Liver (tissue), 9 donors: Measurements from ENCODE around the gene ANO4. TPM values are rescaled to one million over a fixed set of nuclear protein-coding genes. Genes with fewer than 3 reads are reported as not detected.
A peak's percentile ranks its signal among the peaks of the same experiment; 100 is the strongest.

Source experiments
- DNase-seq: peaks from one replicate; pipeline ENCODE4 v3.0.0-alpha.2; 2017; ENCODE audit warnings: low spot score
- H3K27ac ChIP-seq, 2 donors: one replicate each; pipeline ENCODE4 v1.7.0; 2013; ENCODE audit warnings: inconsistent platforms in 2 of 2, low read length in 2 of 2, control low read depth in 1 of 2, low read depth in 1 of 2, mild to moderate bottlenecking in 1 of 2
- H3K27me3 ChIP-seq, 4 donors: one replicate each; pipeline versions ENCODE4 v1.6.1 to v1.7.0; 2013; ENCODE audit warnings: low read length in 3 of 4, inconsistent platforms in 1 of 4, mild to moderate bottlenecking in 1 of 4, moderate library complexity in 1 of 4; ENCODE audit not compliant: control insufficient read depth in 4 of 4, insufficient read depth in 4 of 4
- H3K36me3 ChIP-seq, 4 donors: one replicate each; pipeline versions ENCODE4 v1.6.1 to v1.7.0; 2013; ENCODE audit warnings: low read length in 3 of 4, mild to moderate bottlenecking in 3 of 4, low read depth in 1 of 4, moderate library complexity in 1 of 4; ENCODE audit not compliant: control insufficient read depth in 4 of 4, insufficient read depth in 3 of 4
- H3K4me1 ChIP-seq, 4 donors: one replicate each; pipeline versions ENCODE4 v1.6.1 to v1.7.0; 2013; ENCODE audit warnings: low read length in 3 of 4, mild to moderate bottlenecking in 3 of 4, moderate library complexity in 1 of 4; ENCODE audit not compliant: control insufficient read depth in 4 of 4, insufficient read depth in 4 of 4
- H3K4me3 ChIP-seq, 3 donors: one replicate each; pipeline versions ENCODE4 v1.6.1 to v1.7.0; 2013; ENCODE audit warnings: low read length in 3 of 3, control low read depth in 1 of 3, low read depth in 1 of 3, mild to moderate bottlenecking in 1 of 3
- H3K9ac ChIP-seq, 2 donors: one replicate each; pipeline ENCODE4 v1.7.0; 2013; ENCODE audit warnings: low read length in 2 of 2, mild to moderate bottlenecking in 2 of 2, moderate library complexity in 2 of 2, control low read depth in 1 of 2, low read depth in 1 of 2
- H3K9me3 ChIP-seq, 4 donors: one replicate each; pipeline versions ENCODE4 v1.6.1 to v1.7.0; 2013; ENCODE audit warnings: low read length in 3 of 4; ENCODE audit not compliant: control insufficient read depth in 4 of 4
- ATF3 ChIP-seq: IDR thresholded peaks from 2 replicates; pipeline ENCODE4 v1.6.1; 2016; ENCODE audit warnings: antibody characterized with exemption
- CTCF ChIP-seq: fragments of 150-350 bp; IDR thresholded peaks from 2 replicates; pipeline ENCODE4 v1.5.1; 2017; ENCODE audit warnings: improper control_type of control experiment, low read depth, low read length; ENCODE audit not compliant: missing input control
- EGR1 ChIP-seq, 2 donors: IDR thresholded peaks; 2 replicates each; pipeline ENCODE4 v1.6.1; 2016 to 2018; ENCODE audit warnings: antibody characterized with exemption in 2 of 2, low read depth in 2 of 2
- FOXA2 ChIP-seq: IDR thresholded peaks from 2 replicates; pipeline ENCODE4 v1.6.1; 2016; ENCODE audit warnings: antibody characterized with exemption
- HNF4A ChIP-seq, 2 donors: conservative IDR thresholded peaks; 2 replicates each; pipeline ENCODE4 v1.6.1; 2016; ENCODE audit warnings: antibody characterized with exemption in 2 of 2, mild to moderate bottlenecking in 2 of 2
- JUND ChIP-seq, 2 donors: IDR thresholded peaks; 2 replicates each; pipeline ENCODE4 v1.6.1; 2016; ENCODE audit warnings: antibody characterized with exemption in 2 of 2
- MAX ChIP-seq: IDR thresholded peaks from 2 replicates; pipeline ENCODE4 v1.6.1; 2016; ENCODE audit warnings: antibody characterized with exemption
- RXRA ChIP-seq, 2 donors: IDR thresholded peaks; 2 replicates each; pipeline ENCODE4 v1.6.1; 2017 to 2018; ENCODE audit warnings: antibody characterized with exemption in 2 of 2, mild to moderate bottlenecking in 1 of 2
- SP1 ChIP-seq: IDR thresholded peaks from 2 replicates; pipeline ENCODE4 v1.6.1; 2018; ENCODE audit warnings: antibody characterized with exemption, mild to moderate bottlenecking
- ZBTB33 ChIP-seq: IDR thresholded peaks from 2 replicates; pipeline ENCODE4 v1.6.1; 2016; ENCODE audit warnings: antibody characterized with exemption
- WGBS: extraction: QIAGEN DNeasy Blood & Tissue Kit; methylation state at CpG from one replicate; pipeline ENCODE4 v1.1.7; 2013; 5-methylcytosine and 5-hydroxymethylcytosine counted together
- polyA plus RNA-seq, 2 donors: library from polyadenylated mRNA; stranded (reverse) in 1 of 2; unstranded in 1 of 2; fragments of 200-250 nt in 1 of 2; fragments of >200 nt in 1 of 2; fragmentation: Nextera tagmentation in 1 of 2; extraction: Ambion mirVana in 1 of 2; gene quantifications; one replicate each; pipeline versions ENCODE4 v1.2.1 to v1.2.3, GENCODE V29; 2013 to 2015
- total RNA-seq, 2 donors: library from RNA; depleted of rRNA; stranded (reverse); fragments of >200 nt; gene quantifications; one replicate each; pipeline ENCODE4 v1.2.3, GENCODE V29; 2014
- TF ChIP-seq, protein P1 (sequence below): IDR thresholded peaks from 2 replicates; pipeline ENCODE4 v1.6.1; 2016; ENCODE audit warnings: antibody characterized with exemption, mild to moderate bottlenecking
- donor health status: healthy.
- donor health status: healthy.
- donor health status: healthy.
- donor health status: healthy.
- donor health status: healthy.

The ANO4 gene
- total and polyA plus RNA-seq, 4 donors = 0.08 to 2.2 (median 0.17) TPM; not detected in 1

GRCh38 chr12:100982511-100983183, 188.1 kb downstream of the ANO4 start:
- no peak overlapping the region for H3K4me3 ChIP-seq
- TF ChIP-seq HNF4A (conservative IDR thresholded peaks at IDR 0.05) = peak in 1 of 2 donors; percentile 19
- TF ChIP-seq, protein P1, sequence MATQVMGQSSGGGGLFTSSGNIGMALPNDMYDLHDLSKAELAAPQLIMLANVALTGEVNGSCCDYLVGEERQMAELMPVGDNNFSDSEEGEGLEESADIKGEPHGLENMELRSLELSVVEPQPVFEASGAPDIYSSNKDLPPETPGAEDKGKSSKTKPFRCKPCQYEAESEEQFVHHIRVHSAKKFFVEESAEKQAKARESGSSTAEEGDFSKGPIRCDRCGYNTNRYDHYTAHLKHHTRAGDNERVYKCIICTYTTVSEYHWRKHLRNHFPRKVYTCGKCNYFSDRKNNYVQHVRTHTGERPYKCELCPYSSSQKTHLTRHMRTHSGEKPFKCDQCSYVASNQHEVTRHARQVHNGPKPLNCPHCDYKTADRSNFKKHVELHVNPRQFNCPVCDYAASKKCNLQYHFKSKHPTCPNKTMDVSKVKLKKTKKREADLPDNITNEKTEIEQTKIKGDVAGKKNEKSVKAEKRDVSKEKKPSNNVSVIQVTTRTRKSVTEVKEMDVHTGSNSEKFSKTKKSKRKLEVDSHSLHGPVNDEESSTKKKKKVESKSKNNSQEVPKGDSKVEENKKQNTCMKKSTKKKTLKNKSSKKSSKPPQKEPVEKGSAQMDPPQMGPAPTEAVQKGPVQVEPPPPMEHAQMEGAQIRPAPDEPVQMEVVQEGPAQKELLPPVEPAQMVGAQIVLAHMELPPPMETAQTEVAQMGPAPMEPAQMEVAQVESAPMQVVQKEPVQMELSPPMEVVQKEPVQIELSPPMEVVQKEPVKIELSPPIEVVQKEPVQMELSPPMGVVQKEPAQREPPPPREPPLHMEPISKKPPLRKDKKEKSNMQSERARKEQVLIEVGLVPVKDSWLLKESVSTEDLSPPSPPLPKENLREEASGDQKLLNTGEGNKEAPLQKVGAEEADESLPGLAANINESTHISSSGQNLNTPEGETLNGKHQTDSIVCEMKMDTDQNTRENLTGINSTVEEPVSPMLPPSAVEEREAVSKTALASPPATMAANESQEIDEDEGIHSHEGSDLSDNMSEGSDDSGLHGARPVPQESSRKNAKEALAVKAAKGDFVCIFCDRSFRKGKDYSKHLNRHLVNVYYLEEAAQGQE = no peak
- H3K27me3 ChIP-seq = no peaks in the 10 kb centered on the region
- no peaks in the 10 kb centered on the region for H3K4me1 ChIP-seq
- H3K27ac ChIP-seq = no peak overlapping the region
- H3K9ac ChIP-seq = no peak overlapping the region
- no peak for DNase-seq
- WGBS = 48% methylated on average over 2 of the region's 2 CpGs
- no peaks in the 10 kb centered on the region for H3K36me3 ChIP-seq
- H3K9me3 ChIP-seq = no peaks in the 10 kb centered on the region

GRCh38 chr12:100984796-100985195, 190.2 kb downstream of the ANO4 start:
- H3K9ac ChIP-seq = no peak overlapping the region
- no peak overlapping the region for H3K27ac ChIP-seq
- WGBS = 90% methylated on average over 1 of the region's 1 CpG
- H3K4me1 ChIP-seq = no peaks in the 10 kb centered on the region
- H3K4me3 ChIP-seq = no peak overlapping the region
- DNase-seq = no peak
- no peaks in the 10 kb centered on the region for H3K9me3 ChIP-seq
- TF ChIP-seq JUND (IDR thresholded peaks at IDR 0.05) (no peak), FOXA2 (no peak), ATF3 (no peak), EGR1 (IDR thresholded peaks at IDR 0.05; ENCODE audit: low read depth in 2 of 2) (no peak), SP1 (no peak), RXRA (IDR thresholded peaks at IDR 0.05) (no peak), HNF4A (conservative IDR thresholded peaks at IDR 0.05) (no peak), CTCF (no peak), ZBTB33 (no peak), MAX (no peak)
- TF ChIP-seq, protein P1 = no peak
- H3K27me3 ChIP-seq = no peaks in the 10 kb centered on the region
- H3K36me3 ChIP-seq = no peaks in the 10 kb centered on the region
